GM18870 (cell line): ENCODE measurements around the gene GBP2.
"Not testable (repeated sequence)": the region's sequence is repeated elsewhere in the genome, so short reads cannot be mapped to it uniquely, and the experiment has no call there.

Experiments used
- ATAC-seq: cut with Tn5 transposase; IDR thresholded peaks from one replicate; pipeline ENCODE4 v1.9.1; 2021; ENCODE audit warnings: moderate library complexity; ENCODE audit not compliant: unreplicated experiment

Gene GBP2

DNA sequence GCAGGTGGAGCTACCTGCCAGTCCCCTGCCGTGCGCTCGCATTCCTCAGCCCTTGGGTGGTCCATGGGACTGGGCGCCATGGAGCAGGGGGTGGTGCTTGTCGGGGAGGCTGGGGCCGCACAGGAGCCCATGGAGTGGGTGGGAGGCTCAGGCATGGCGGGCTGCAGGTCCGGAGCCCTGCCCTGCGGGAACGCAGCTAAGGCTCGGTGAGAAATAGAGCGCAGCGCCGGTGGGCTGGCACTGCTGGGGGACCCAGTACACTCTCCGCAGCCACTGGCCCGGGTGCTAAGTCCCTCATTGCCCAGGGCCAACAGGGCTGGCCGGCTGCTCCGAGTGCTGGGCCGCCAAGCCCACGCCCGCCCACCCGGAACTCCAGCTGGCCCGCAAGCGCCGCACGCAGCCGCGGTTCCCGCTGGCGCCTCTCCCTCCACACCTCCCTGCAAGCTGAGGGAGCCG, 2.1 kb upstream of the GBP2 start:
- ATAC-seq: not testable (repeated sequence)

DNA sequence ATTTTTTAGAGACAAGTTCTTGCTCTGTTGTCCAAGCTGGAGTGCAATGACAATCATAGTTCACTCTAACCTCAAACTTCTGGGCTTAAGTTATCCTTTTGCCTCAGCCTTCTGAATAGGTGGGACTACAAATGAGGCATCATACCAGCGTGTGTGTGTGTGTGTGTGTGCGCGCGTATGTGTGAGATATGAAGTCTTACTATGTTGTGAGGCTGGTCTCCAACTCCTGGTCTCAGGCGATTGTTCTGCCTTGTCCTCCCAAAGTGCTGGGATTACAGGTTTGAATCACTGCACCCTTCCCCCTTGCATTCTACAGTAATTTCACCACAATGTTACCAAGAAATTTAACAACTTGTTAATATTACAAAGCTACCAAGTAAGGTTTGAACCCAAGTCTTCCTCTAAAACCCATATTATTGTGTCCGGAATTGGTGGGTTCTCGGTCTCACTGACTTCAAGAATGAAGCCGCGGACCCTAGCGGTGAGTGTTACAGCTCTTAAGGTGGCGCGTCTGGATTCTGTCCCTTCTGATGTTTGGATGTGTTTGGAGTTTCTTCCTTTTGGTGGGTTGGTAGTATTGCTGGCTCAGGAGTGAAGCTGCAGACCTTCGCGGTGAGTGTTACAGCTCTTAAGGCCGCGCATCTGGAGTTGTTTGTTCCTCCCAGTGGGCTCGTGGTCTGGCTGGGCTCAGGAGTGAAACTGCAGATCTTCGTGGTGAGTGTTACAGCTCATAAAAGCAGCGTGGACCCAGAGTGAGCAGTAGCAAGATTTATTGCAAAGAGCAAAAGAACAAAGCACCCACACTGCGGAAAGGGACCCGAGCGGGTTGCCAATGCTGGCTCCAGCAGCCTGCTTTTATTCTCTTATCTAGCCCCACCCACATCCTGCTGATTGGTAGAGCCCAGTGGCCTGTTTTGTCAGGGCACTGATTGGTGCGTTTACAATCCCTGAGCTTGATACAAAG, 970 bp upstream of the GBP2 start:
- ATAC-seq: not testable (repeated sequence)

DNA sequence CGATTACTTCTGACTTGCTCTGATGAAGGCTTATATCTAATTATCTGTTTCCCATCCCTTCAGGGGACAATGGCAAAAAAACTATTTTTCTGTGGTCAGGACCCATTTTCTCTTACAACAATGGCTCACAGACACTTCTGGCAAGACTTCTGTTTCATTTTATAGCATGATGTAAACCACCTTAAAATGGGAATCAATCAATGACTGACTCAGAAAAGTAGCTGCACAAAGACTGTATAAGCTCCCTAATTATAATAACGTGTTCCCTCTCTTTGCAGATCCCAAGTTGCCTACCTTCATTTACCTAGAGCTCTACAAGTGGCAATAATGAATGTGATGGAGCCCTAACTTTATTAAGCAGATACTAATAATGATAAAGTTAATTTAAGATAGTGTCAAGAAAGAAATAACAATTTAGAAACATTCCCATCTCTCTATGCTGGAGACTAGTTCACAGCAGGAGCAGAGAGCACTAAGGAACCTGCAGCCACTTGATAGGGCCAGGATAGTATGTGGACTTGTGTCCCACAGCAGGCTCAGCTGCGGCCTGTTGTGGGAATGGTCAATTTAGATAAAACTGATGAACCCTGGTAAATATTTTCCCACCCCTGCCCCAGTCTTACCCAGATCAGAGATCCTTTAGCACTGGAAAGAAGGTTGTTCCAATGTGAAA, 538 bp downstream of the GBP2 start:
- no peak for ATAC-seq

DNA sequence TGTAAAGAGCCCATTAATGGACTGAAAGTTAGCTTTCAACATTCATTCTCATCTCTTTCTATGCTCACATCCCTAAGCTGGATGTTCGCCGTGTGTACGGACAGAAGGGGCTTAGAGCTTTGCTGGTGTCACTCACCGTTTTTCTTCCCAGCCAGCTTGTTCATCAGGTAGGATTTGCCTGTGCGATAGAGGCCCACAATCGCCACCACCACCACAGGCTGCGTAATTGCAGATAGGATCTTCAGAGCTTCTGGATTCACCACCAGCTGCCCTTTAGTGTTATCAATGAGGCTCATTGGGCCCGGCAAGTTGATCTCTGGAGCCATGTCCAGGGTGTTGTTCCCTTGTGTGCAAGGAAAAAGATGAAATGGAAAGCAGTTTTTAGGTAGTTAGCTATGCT, 4.3 kb downstream of the GBP2 start:
- ATAC-seq: no peak

DNA sequence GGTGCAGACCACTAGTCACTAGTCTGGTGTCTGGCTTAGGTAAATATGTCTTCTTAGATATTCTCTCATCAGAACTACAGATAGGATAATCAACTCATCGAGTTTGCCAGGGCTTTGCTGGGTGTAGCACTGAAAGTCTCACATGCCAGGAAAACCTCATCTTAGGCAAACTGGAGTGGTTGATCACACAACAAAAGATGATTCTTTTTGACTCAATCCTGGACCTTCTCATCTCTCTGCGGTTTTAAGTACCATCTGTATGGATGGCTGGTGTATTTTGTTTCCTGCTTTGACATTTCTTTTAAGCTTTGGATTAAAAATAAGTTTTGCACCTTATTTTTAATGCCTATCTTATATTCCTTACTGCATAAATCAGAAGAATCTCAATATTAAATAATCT, 11.3 kb downstream of the GBP2 start:
- ATAC-seq: no peak

DNA sequence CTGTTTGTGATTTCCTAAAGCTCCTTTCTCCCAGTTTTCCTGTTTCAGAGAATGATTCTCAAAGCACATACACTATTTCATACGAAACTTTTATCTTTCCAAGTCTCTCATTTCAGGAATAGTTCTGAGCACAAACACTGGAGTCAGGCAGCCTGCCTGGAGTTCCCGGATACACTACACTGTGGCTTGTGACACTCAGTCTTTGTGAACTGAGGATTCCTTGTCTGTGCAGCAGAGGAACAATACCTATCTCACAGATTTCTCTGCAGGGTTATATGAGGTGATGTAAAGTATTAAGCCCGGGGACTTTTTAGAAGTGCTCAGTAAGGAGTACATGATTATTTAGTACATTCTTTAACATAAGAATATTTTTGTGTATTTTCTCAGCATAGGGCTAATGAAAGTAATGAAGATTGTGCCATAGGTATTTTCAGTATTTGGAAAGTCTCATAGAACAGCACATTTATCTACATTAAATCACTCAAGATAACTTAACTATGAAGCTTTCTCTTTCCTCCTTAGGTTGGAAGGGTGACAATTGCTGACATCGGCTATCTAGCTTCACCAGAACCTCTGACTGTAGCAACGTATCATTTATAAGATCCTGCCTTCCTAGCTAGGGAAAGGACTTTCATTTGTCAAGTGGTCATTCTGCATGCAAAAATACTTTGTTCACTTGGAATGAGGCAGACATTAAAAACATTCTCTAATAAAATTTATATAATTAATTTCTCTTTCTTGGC, 12.9 kb downstream of the GBP2 start:
- no peak for ATAC-seq

DNA sequence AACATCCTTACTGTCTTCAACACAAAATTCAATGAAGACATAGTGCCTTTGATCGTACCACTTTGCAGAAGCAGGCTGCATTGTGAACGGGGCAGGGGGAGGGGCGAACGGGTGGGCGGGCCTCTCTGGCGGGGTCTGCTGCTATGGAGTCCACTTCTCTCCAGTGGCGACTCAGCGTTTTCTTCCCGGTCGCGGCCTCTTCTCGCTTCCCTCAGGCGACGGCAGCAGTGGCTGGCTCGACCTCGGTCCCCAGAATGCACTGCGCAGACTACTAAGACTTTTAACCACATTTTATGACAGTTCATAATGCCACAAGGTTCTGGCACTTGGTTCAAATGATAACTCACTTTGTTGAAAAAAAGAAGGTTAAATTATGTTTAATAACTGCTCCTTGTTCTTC, 21.2 kb downstream of the GBP2 start:
- ATAC-seq: no peak

DNA sequence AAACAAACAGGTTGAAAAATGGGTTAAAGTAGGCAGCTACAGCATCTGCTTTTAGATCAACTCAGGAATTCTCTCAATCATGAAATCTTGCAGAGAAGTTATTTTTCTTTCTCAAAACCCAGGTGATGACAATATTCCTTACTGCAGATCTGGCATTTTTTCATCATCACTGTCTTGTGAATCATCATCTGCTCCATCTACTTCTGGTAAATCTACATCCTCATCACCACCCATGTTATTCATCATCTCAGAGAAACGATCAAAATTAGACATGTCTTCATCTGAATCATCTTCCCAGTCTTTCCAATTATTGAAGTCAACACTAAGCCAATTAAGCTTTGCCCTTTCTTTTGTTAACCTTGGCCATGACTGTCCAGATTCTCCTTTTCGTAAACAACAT, 21.8 kb downstream of the GBP2 start:
- ATAC-seq: no peak

DNA sequence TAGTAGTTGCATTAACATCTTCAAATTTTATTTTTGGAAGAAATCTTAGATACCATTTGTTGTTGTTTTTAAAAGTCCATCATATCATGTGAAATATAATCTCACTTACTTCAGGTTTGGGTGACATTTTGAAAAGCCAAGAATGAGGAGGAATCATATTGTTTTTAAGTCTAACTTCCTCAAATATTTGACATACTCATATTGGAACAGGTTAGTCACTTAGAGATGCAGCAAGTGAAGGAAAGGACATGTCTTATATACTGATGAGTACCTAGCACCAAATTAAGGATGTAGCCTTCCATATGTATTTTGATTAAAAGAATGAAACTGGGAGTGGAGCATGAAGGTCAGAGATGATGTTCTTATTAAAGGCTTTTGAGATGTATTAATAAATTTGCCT, 23.9 kb downstream of the GBP2 start:
- ATAC-seq: no peak

DNA sequence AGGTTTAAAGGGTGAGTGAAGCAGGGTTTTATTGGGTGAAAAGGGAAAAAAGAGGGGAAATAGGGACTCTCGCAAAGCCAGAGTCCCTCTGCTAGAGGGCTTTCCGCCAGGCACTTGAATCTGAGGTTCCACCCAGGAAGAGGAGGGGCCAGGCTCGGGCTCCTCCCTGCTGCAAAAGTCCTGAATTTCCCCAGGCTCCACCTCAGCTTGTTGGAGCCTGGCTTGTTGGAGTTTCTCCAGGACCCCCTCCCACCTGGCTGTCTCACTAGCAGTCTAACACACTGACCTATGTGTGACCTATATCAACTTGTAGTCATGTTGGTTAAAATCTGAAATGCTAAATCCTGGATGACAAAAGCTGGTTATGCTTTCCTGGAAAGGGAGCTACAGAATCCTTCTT, 25.5 kb downstream of the GBP2 start:
- no peak for ATAC-seq

DNA sequence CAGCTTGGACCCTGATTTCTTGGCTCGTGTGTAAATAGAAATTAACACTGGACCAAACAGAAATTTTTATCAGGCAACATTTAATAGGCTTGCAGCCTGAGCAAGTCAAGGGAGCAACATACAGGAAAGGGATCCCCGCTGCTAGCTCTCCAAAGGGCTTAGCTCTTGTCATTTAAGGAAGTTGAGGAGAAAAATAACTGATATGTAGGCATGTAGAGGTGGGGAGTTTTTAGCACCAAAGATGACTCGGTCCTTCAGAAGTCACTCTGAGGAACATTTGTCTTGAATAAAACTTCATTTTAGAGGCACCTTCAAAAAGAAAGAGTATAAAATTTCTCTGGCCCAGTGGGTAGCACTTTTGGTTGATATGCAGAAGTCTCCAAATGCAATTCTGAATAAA, 27.1 kb downstream of the GBP2 start:
- ATAC-seq: no peak

DNA sequence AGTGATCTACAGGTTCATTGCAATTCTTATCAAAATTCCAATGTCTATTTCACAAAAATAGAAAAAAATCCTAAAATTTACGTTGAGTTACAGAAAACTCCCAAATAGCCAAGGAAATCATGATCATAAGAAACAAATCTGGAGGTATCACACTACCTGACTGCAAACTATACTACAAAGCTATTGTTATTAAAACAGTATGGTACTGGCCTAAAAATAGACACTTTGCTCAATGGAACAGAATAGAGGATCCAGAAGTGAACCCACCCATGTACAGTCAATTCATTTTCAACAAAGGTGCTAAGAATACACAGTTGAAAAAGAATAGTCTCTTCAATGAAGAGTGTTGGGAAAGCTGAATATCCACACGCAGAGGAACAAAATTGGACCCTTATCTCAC, 30.2 kb downstream of the GBP2 start:
- ATAC-seq: no peak

DNA sequence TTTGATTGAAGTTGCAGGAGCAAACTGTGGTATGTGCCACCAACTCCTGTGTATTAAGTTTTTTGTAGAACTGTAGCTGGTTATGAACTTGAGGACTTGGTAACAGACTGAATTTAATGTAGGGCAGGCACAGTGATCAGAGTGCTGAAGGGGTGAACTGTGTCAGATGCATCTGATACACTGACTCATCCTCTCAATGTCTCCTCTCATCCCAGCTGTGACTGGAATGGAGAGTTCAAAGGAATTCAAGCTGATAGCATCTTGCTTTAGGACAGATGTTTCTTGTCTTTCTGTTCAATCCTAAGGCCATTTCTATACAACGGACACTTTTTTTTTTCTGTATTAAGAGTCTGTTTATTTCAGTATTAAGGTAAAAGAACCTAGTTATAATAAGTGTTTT, 36.0 kb downstream of the GBP2 start:
- no peak for ATAC-seq

DNA sequence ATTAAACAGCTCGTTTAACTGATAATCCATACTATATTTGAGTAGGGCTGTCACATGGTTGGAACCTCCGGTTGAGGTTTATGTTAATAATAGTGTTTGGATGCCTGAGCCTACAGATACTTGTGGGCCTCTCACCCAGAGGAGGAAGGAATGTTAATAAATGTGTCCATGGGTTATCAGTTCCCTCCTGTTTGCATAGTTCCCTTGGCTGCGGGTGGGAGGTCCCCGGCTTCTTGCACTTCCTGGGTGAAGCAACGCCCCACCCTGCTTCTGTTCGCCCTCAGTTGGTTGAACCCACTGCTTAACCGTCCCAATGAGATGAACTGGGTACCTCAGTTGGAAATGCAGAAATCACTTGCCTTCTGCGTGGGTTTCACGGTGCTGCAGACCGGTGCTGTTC, 37.3 kb downstream of the GBP2 start:
- no peak for ATAC-seq

DNA sequence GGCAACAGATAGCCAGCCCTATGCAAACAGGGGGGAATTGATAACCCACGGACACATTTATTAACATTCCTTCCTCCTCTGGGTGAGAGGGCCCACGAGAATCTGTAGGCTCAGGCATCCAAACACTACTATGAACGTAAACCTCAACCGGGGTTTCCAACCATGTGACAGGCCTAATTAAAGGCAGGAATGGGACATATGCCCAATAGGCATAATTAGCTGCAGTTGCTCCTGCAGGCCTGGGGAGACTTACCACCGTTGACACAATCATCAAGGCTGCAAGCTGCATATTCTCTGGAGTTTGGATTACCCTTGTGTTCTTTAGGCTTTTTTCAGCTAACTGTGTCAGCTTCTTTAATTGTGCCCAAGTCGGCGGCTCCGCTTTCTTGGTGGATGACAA, 38.7 kb downstream of the GBP2 start:
- no peak for ATAC-seq

DNA sequence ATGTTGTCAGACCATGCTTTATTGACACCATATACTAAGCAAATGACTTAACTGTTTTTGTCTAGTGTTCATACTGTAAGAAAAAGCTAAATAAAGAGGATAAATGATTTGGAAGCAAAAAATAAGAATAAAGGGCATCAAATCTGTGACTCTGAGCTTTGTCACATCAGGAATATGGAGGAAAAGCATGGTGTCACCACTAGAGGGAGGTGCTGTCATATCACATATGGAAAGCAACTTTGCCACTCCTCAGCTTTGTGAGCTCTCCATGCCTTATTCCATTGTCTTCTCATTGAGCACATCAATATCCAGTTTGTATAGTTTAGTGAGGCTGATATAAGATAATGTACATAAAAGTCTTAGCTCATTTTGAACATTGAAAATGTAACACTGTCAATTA, 40.1 kb downstream of the GBP2 start:
- ATAC-seq: no peak

DNA sequence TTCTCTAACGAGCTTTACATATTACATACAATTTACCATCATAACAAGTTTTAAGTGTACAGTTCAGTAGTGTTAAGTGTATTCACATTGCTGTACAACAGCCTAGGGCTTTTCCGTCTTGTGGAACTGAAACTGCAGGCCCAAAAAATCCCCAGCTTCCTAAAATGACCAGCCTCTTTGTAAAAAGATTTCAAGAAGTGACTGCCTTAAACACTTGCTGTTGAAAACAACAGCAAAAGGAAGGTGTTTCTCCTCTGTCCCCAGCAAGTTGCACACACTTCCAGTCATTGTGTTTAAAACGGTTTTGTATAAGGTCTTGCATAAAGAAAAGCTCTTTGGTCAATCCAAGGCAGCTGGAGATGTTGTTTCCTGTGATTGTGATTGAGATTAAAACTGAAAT, 44.9 kb downstream of the GBP2 start:
- ATAC-seq: no peak

DNA sequence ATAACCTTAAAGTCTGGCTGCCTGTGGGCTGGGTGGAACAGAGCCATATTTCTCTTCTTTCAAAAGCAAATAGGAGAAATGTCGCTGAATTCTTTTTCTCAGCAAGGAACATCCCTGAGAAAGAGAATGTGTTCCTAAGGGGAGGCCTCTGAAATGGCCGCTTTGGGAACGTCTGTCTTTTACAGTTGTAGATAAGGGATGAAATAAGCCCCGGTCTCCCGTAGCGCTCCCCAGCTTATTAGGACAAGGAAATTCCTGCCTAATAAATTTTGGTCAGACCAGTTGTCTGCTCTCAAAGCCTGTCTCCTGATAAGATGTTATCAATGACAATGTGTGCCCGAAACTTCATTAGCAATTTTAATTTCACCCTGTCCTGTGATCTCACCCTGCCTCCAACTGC, 45.8 kb downstream of the GBP2 start:
- ATAC-seq: not testable (repeated sequence)

DNA sequence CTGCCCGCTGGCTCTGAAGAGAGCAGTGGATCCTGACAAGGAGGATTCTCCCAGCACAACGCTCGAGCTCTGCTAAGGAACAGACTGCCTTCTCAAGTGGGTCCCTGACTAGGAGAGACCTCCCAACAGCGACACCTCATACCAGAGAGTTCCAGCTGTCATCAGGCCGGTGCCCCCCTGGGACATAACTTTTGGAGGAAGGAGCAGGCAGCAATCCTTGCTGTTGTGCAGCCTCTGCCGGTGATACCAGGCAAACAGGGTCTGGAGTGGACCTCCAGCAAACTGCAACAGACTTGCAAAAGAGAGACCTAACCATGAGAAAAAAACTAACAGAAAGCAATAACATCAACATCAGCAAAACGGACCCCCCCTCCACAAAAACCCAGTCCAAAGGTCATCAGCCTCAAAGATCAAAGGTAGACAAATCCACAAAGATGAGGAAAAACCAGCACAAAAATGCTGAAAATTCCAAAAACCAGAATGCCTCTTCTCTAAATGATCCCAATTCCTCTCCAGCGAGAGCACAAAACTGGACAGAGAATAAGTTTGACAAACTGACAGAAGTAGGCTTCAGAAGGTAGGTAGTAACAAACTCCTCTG, 53.3 kb downstream of the GBP2 start:
- not testable (repeated sequence) for ATAC-seq

DNA sequence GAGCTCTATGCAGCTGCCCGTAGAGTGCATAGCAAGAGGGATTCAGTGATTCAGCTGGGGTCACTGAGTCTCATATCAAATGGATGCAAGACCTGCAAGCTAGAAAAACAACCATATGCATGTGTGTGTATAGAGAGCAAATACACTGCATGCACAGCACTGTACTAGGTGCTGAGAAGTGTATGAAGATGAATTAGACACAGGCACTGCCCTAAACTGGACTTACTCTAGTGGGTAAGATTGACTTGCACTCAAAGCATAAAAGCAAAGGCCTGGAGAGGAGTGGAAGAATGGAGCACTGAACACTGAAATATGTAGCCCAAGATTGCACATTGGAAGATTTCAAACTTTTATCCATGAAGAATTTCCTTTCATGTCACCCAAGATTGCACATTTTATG, 55.4 kb downstream of the GBP2 start:
- no peak for ATAC-seq

DNA sequence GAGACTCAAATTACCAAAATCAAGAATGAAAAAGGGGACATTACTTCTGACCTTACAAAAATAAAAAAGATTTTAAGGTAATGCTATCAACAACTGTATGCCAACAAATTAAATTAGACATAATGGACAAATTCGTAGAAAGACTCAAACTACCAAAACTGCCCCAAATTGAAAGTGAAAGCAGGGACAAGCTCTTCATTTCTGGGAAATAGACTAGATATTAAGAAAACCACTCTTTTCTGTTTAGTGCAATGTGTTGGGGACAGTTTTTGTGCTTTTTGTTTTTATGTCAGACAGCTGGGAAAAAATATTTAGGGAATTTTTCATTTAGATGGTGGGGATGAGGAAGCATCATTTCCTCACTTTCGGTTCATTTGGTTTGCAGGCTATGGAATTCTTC, 56.0 kb downstream of the GBP2 start:
- no peak for ATAC-seq
